Uterus (tissue), 2 donors: ENCODE measurements around the gene NCEH1.

Source experiments
- CTCF ChIP-seq, 4 experiments: fragments of 200-600 bp in 2 of 4; fragments of 450-650 bp in 2 of 4; sonication (generic) in 2 of 4; IDR thresholded peaks; one replicate each; pipeline ENCODE4 v1.5.1; 2016 to 2019; ENCODE audit warnings: antibody characterized with exemption in 4 of 4, mild to moderate bottlenecking in 2 of 4, moderate library complexity in 1 of 4
- POLR2A ChIP-seq, 2 donors: fragments of 450-650 bp; IDR thresholded peaks; one replicate each; pipeline ENCODE4 v1.6.1; 2016; ENCODE audit warnings: antibody characterized with exemption in 2 of 2, mild to moderate bottlenecking in 1 of 2, moderate library complexity in 1 of 2

DNA sequence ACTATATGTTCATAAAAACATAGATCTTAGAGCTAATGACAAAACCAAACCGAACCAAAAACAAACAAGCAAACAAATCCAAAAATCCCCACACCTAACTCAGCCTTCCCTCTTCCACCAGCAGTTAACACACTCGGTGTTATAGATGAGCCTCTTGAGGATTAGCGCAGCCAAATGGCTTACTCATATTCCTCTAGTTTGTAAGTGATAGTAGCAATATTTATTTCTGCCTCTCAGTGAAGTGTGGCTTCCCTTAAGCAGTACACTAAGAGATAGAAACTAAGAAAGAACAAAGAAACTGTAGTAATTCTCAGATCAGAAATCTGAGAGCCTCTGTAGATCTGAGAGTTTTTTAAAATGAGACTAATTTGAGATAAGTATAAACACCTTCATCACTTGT, 2.4 kb upstream of the NCEH1 start:
- no peak for TF ChIP-seq POLR2A (IDR thresholded peaks at IDR 0.05)
- no peak for TF ChIP-seq CTCF (IDR thresholded peaks at IDR 0.05)
